Endothelial cell of umbilical vein (primary cell): ENCODE results near the gene USP25. TPM values are rescaled to one million over a fixed set of nuclear protein-coding genes. Genes with fewer than 3 reads are reported as not detected.

Experiments used
- BruUV-seq: library from RNA; stranded (reverse); fragments of 400-500 nt; replicated peaks from 2 replicates; lab custom pipeline; 2021; lab: Mats Ljungman, UMichigan
- CTCF ChIA-PET: fragments of 300-600, 350-600 bp; sonication (Branson Sonifier 250); formaldehyde crosslinking; loops from one replicate; lab custom pipeline; 2021; ENCODE audit warnings: antibody characterized with exemption, inconsistent platforms; lab: Charles Lee
- POLR2A ChIA-PET: fragments of 300-600, 350-600 bp; sonication (Branson Sonifier 250); formaldehyde crosslinking; loops from one replicate; lab custom pipeline; 2021; ENCODE audit warnings: antibody characterized with exemption, inconsistent platforms; lab: Charles Lee
- DNase-seq: peaks from one replicate; pipeline ENCODE4 v3.0.0-alpha.2; 2011; ENCODE audit warnings: low read depth, low spot score
- FAIRE-seq: peaks from 2 replicates; lab custom pipeline; 2011; peaks lifted over from hg19 to GRCh38; lab: Jason Lieb, UNC
- H2AFZ ChIP-seq: 2 replicates; pipeline ENCODE4 v1.6.0; 2012; ENCODE audit warnings: low read depth, low read length, control low read depth, inconsistent platforms
- H3K27ac ChIP-seq: 2 replicates; pipeline ENCODE4 v1.5.1; 2011; ENCODE audit warnings: low read depth, mild to moderate bottlenecking, control low read depth, low read length, moderate library complexity; ENCODE audit not compliant: insufficient read depth
- H3K27me3 ChIP-seq, 2 experiments: 2 replicates each; pipeline versions ENCODE4 v1.6.0 to v1.6.1; 2011; ENCODE audit warnings: low read length in 2 of 2, mixed read lengths in 1 of 2; ENCODE audit not compliant: control insufficient read depth in 2 of 2, insufficient read depth in 2 of 2
- H3K36me3 ChIP-seq, 2 experiments: 2 replicates in 1 of 2; 3 replicates in 1 of 2; pipeline ENCODE4 v1.5.1; 2011; ENCODE audit warnings: low read length in 2 of 2, mild to moderate bottlenecking in 1 of 2, moderate library complexity in 1 of 2; ENCODE audit not compliant: control insufficient read depth in 2 of 2, insufficient read depth in 2 of 2; ENCODE audit errors: extremely low read depth in 1 of 2
- H3K4me1 ChIP-seq: 3 replicates; pipeline ENCODE4 v1.5.1; 2011; ENCODE audit warnings: mild to moderate bottlenecking, low read length; ENCODE audit not compliant: control insufficient read depth, insufficient read depth; ENCODE audit errors: extremely low read depth
- H3K4me2 ChIP-seq: 2 replicates; pipeline ENCODE4 v1.6.1; 2011; ENCODE audit warnings: low read length, control low read depth, mixed read lengths; ENCODE audit not compliant: insufficient read depth
- H3K4me3 ChIP-seq, 3 experiments: fragments of 200-600 bp in 1 of 3; sonication (generic), shearing (Covaris generic) in 1 of 3; replicated peaks in 1 of 3; 2 replicates each; pipeline ENCODE4 v1.5.1; 2011 to 2016; ENCODE audit warnings: control low read depth in 3 of 3, low read length in 3 of 3, mild to moderate bottlenecking in 2 of 3, inconsistent platforms in 1 of 3, low read depth in 1 of 3, moderate library complexity in 1 of 3; ENCODE audit not compliant: insufficient read depth in 1 of 3
- H3K79me2 ChIP-seq: 2 replicates; pipeline ENCODE4 v1.6.0; 2012; ENCODE audit warnings: low read length, inconsistent platforms; ENCODE audit not compliant: control insufficient read depth, insufficient read depth
- H3K9ac ChIP-seq: replicated peaks from 2 replicates; pipeline ENCODE3; 2011; ENCODE audit warnings: low read length, control low read depth; ENCODE audit not compliant: insufficient read depth; ENCODE audit errors: extremely low read depth
- H3K9me1 ChIP-seq: replicated peaks from 3 replicates; pipeline ENCODE4 v1.6.0; 2011; ENCODE audit warnings: mild to moderate bottlenecking, low read length; ENCODE audit not compliant: control insufficient read depth, insufficient read depth; ENCODE audit errors: extremely low read depth
- H3K9me3 ChIP-seq: replicated peaks from 2 replicates; pipeline ENCODE4 v1.5.1; 2012; ENCODE audit warnings: low read length, inconsistent platforms; ENCODE audit not compliant: control insufficient read depth, insufficient read depth
- H4K20me1 ChIP-seq: replicated peaks from 2 replicates; pipeline ENCODE3; 2011; ENCODE audit warnings: mild to moderate bottlenecking, low read length; ENCODE audit not compliant: control insufficient read depth, insufficient read depth; ENCODE audit errors: extremely low read depth
- EZH2 ChIP-seq: IDR thresholded peaks from 2 replicates; pipeline ENCODE4 v1.6.1; 2012; ENCODE audit warnings: borderline replicate concordance, low read depth, mild to moderate bottlenecking, moderate library complexity, low read length, inconsistent platforms; ENCODE audit not compliant: severe bottlenecking
- FOS ChIP-seq: IDR thresholded peaks from 2 replicates; pipeline ENCODE4 v1.6.1; 2011; ENCODE audit warnings: mild to moderate bottlenecking, low read length, moderate library complexity, borderline replicate concordance; ENCODE audit not compliant: insufficient read depth
- GATA2 ChIP-seq: IDR thresholded peaks from 2 replicates; pipeline ENCODE4 v1.7.0; 2011; ENCODE audit warnings: low read depth, mild to moderate bottlenecking, moderate library complexity, mixed read lengths, low read length; ENCODE audit not compliant: insufficient read length, insufficient read depth
- JUN ChIP-seq: IDR thresholded peaks from 2 replicates; pipeline ENCODE4 v1.6.1; 2011; ENCODE audit warnings: borderline replicate concordance, low read depth; ENCODE audit not compliant: insufficient read length, insufficient read depth
- MYC ChIP-seq: IDR thresholded peaks from one replicate; pipeline ENCODE4 v1.6.1; 2011; ENCODE audit warnings: mild to moderate bottlenecking, low read depth, low read length
- POLR2A ChIP-seq: IDR thresholded peaks from 2 replicates; pipeline ENCODE4 v1.6.1; 2012; ENCODE audit warnings: low read depth, mild to moderate bottlenecking, control low read depth, low read length
- POLR2AphosphoS5 ChIP-seq: IDR thresholded peaks from 2 replicates; pipeline ENCODE4 v1.6.1; 2012; ENCODE audit warnings: low read depth, mild to moderate bottlenecking, control low read depth, low read length, moderate library complexity; ENCODE audit not compliant: insufficient read depth
- dilution Hi-C: fragments of 300-500 bp; cut with MboI; formaldehyde crosslinking; loops from one replicate; pipeline ENCODE4 v1.15.0; 2019; ENCODE audit warnings: low sequenced_read_pairs; ENCODE audit not compliant: extremely low pct_ligation_motif_present
- intact Hi-C: fragments of 100-400 bp; cut with micrococcal nuclease; formaldehyde crosslinking; loops from one replicate; pipeline ENCODE4 v1.10.0; 2022
- polyA plus RNA-seq, 4 experiments: library from polyadenylated mRNA; depleted of rRNA in 3 of 4; stranded (reverse) in 3 of 4; unstranded in 1 of 4; fragments of >200 nt; gene quantifications; 2 replicates each; pipeline versions ENCODE4 v1.2.1 to v1.2.3, GENCODE V29; 2011 to 2012; ENCODE audit warnings: missing spikeins in 1 of 4
- total RNA-seq: library from RNA; stranded (reverse); gene quantifications from 2 replicates; pipeline ENCODE4 v1.2.3, GENCODE V29; 2021
- TF ChIP-seq, protein P1 (sequence below), 2 donors: IDR thresholded peaks; 1 replicate in 1 of 2; 2 replicates in 1 of 2; pipeline ENCODE4 v1.5.1; 2011; ENCODE audit warnings: low read length in 2 of 2, mild to moderate bottlenecking in 2 of 2, moderate library complexity in 2 of 2, control low read depth in 1 of 2, inconsistent platforms in 1 of 2, low read depth in 1 of 2; ENCODE audit not compliant: insufficient read depth in 1 of 2; ENCODE audit errors: extremely low read depth in 1 of 2
- TF ChIP-seq, protein P2 (sequence below): IDR thresholded peaks from 2 replicates; pipeline ENCODE4 v1.6.1; 2011; ENCODE audit not compliant: insufficient read depth, insufficient read length

Gene USP25
- total and polyA plus RNA-seq, 2 donors (not counting 3 experiments of a cell fraction or from before 2014, with no cell fraction given): 14.4 to 67.5 TPM

DNA sequence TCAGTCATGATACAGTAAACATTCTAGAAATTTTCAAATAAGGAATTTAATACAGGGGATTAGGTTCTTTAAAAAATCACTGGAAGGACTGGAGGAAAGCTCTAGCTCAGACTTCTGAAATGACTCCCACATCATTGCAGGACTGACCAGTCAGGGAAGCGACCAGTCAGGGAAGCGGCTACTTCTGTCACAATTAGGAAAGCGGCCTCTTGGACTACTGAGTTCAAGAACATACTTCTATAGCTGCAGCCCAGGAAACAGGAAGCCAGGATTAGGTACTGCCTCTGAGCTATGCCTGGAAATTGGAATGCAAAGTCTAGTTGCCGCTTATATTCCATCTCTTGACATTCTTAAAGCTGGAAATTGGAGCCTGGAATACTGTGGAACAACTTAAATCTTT, 45.5 kb downstream of the USP25 start:
- no peak overlapping the region for H3K27ac ChIP-seq
- no peak overlapping the region for H3K4me3 ChIP-seq
- no peak for TF ChIP-seq MYC
- no peak for TF ChIP-seq EZH2
- TF ChIP-seq, protein P1, sequence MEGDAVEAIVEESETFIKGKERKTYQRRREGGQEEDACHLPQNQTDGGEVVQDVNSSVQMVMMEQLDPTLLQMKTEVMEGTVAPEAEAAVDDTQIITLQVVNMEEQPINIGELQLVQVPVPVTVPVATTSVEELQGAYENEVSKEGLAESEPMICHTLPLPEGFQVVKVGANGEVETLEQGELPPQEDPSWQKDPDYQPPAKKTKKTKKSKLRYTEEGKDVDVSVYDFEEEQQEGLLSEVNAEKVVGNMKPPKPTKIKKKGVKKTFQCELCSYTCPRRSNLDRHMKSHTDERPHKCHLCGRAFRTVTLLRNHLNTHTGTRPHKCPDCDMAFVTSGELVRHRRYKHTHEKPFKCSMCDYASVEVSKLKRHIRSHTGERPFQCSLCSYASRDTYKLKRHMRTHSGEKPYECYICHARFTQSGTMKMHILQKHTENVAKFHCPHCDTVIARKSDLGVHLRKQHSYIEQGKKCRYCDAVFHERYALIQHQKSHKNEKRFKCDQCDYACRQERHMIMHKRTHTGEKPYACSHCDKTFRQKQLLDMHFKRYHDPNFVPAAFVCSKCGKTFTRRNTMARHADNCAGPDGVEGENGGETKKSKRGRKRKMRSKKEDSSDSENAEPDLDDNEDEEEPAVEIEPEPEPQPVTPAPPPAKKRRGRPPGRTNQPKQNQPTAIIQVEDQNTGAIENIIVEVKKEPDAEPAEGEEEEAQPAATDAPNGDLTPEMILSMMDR (IDR thresholded peaks at IDR 0.05; ENCODE audit: extremely low read depth in 1 of 2, insufficient read depth in 1 of 2, low read depth in 1 of 2, low read length in 2 of 2): no peak
- TF ChIP-seq FOS: no peak
- no peak for TF ChIP-seq JUN
- no peak for TF ChIP-seq GATA2
- TF ChIP-seq, protein P2, sequence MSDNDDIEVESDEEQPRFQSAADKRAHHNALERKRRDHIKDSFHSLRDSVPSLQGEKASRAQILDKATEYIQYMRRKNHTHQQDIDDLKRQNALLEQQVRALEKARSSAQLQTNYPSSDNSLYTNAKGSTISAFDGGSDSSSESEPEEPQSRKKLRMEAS: no peak
- no peak for TF ChIP-seq POLR2AphosphoS5
- no peak for TF ChIP-seq POLR2A
- no peaks in the 10 kb centered on the region for H3K36me3 ChIP-seq
- H3K79me2 ChIP-seq: peaks cover 76% of the 10 kb centered on the region
- DNase-seq (no peak), FAIRE-seq (no peak)
- POLR2A ChIA-PET: interaction anchor here (0.5 kb wide), 1 partner anchor 13 kb away, joined by 4 read pairs; no protein-coding TSS in a partner anchor
- H3K9ac ChIP-seq: no peak overlapping the region
- H4K20me1 ChIP-seq: peaks cover 2% of the 10 kb centered on the region
- intact Hi-C loops (no loop called here), dilution Hi-C loops (no loop called here)
- peaks cover 14% of the 10 kb centered on the region for H3K4me1 ChIP-seq
- no peaks in the 10 kb centered on the region for H3K27me3 ChIP-seq
- no peak overlapping the region for H2AFZ ChIP-seq
- H3K9me1 ChIP-seq: peaks cover 2% of the 10 kb centered on the region
- CTCF ChIA-PET: interaction anchor here (0.6 to 2.0 kb wide), 3 partner anchors 11 to 76 kb away, joined by 3 to 13 read pairs (median 3); no protein-coding TSS in a partner anchor
- no peaks in the 10 kb centered on the region for H3K9me3 ChIP-seq
- BruUV-seq: no TSS peak
- H3K4me2 ChIP-seq: no peak overlapping the region
